ENCODE data around the gene RPAP2. TPM values are rescaled to one million over a fixed set of nuclear protein-coding genes. Genes with fewer than 3 reads are reported as not detected.
"Not testable (repeated sequence)": the region's sequence is repeated elsewhere in the genome, so short reads cannot be mapped to it uniquely, and the experiment has no call there.

Gene RPAP2
- total RNA-seq, 2 donors from 2014 or later, result 48.4 to 54.3 TPM

DNA sequence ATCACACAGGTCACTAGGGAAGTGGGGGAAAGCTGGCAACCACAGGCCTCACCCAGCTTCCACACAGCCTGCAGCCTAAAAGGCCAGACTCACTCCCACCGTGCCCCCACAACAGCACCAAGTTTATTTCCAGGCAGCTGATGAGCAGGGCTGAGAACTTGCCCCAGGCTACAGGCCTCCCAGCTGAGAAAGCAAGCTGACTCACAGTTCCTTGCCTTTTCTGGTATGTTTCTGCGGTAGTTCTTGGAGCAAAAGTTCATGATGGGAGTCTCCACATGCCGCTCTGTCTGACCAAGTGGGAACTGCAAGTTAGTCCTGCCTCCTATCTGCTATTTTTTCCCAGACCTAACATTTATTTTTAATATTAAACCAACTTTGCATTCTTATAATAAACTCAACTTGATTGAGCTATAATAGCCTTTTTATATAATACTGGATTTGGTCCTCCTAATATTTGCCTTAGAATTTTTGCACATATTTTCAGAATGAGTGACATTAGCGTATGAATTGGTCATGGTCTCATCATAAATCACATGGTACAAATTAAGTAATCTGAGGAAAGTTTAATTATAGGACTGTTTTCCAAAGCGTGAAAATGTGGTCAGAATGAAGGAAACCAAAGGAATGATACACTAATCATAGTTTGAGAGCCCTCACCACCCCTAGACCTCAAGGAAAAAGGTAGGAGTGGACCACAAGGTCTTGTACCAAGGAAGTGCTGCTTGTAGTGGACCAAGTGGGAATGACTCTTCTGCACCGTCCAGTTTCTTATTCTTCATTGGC is 30.7 kb downstream of the RPAP2 start:
- DNase-seq, result no peak
- Mint-ChIP-seq H3K4me3 (no peak overlapping the region), H3K36me3 (ENCODE audit: insufficient read depth in 2 of 2) (peaks cover 30 to 70% of the 10 kb centered on the region in 2 donors)

DNA sequence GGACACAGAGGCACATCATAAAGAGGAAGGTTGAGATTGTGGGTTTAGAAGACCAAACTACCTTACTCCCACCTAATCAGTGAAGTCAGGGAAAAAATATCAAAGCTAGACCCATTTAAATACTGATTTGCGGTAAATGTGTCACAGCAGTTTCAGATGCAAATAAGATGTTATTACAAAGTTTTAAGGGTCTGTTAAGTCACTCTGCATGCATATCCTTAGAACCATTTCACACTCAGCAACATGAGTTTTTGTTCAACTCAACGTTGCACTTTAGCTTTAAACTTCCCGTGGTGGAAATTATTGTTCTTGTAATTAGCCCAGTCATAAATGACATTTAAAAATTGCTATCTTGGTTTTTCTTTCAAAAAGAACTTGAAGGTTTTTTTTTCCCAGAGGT is 34.8 kb downstream of the RPAP2 start:
- peaks cover 0 to 3% of the 10 kb centered on the region in 2 donors for H3K9me3 Mint-ChIP-seq
- ATAC-seq (replicated peaks in 1 of 2) (peak in 1 of 2 donors; percentile 23), DNase-seq (no peak)
- no peaks in the 10 kb centered on the region for H3K27me3 Mint-ChIP-seq (ENCODE audit: low read depth)
- peak overlapping the region in 1 of 2 donors; percentile 72 for H3K4me3 Mint-ChIP-seq
- H3K4me1 Mint-ChIP-seq (ENCODE audit: low read depth), result peaks cover 27% of the 10 kb centered on the region
- peak overlapping the region; percentile 91 for H3K27ac Mint-ChIP-seq
- peaks cover 8 to 40% of the 10 kb centered on the region in 2 donors for H3K36me3 Mint-ChIP-seq (ENCODE audit: insufficient read depth in 2 of 2)

More for the DNA sequence above, 30.7 kb downstream of the RPAP2 start:
- Mint-ChIP-seq H3K27ac (no peak overlapping the region), H3K4me1 (ENCODE audit: low read depth) (peaks cover 29% of the 10 kb centered on the region), H3K27me3 (ENCODE audit: low read depth) (no peaks in the 10 kb centered on the region), H3K9me3 (peaks cover 7 to 14% of the 10 kb centered on the region in 2 donors)
- ATAC-seq (replicated peaks in 1 of 2), result no peak

DNA sequence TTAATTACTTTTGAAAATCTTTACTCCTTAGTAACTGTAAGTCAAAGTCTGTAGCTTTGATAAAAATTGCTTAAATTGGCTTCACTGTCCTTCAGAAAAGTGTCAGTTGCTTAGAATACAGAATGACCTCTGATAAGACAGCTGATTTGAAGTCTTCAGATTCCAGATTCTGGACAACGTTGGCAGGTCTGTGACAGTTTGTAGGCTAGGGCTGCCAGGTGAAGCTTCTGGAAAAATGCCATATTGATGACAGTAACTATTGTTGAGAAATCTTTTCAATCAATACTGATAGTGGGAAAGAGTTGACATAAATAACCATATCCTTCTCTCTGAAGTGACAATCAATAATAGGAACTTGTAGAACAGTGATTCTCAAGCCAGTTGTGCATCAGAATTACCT is 41.3 kb downstream of the RPAP2 start:
- Mint-ChIP-seq H3K9me3 (no peaks in the 10 kb centered on the region), H3K27me3 (ENCODE audit: low read depth) (no peaks in the 10 kb centered on the region), H3K4me1 (ENCODE audit: low read depth) (no peaks in the 10 kb centered on the region), H3K4me3 (no peak overlapping the region), H3K36me3 (ENCODE audit: insufficient read depth in 2 of 2) (peaks cover 5 to 14% of the 10 kb centered on the region in 2 donors), H3K27ac (no peak overlapping the region)
- no peak for DNase-seq
- no peak for ATAC-seq (replicated peaks in 1 of 2)

DNA sequence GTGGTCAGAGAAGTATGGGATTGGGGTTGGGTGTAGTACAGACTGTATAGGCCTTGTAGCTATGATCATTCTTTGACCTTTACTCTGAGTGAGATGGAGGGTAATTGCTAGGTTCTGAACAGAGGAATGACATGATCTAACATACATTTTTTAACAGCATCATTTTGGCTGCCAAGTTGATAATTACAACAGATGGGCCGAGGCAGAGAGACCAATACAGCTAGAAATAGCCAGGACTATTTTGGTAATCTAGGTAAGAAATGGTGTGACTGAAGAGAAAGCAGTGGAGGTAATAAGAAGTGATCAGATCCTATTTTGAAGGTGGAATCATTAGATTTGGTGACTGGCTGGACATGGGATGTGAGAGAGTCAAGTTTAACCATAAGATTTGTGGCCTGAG is 43.5 kb downstream of the RPAP2 start:
- Mint-ChIP-seq H3K27me3 (ENCODE audit: low read depth) (no peaks in the 10 kb centered on the region), H3K4me3 (no peak overlapping the region), H3K9me3 (no peaks in the 10 kb centered on the region), H3K36me3 (ENCODE audit: insufficient read depth in 2 of 2) (peaks cover 8 to 14% of the 10 kb centered on the region in 2 donors), H3K4me1 (ENCODE audit: low read depth) (no peaks in the 10 kb centered on the region), H3K27ac (no peak overlapping the region)
- no peak for DNase-seq
- ATAC-seq (replicated peaks in 1 of 2), result no peak

DNA sequence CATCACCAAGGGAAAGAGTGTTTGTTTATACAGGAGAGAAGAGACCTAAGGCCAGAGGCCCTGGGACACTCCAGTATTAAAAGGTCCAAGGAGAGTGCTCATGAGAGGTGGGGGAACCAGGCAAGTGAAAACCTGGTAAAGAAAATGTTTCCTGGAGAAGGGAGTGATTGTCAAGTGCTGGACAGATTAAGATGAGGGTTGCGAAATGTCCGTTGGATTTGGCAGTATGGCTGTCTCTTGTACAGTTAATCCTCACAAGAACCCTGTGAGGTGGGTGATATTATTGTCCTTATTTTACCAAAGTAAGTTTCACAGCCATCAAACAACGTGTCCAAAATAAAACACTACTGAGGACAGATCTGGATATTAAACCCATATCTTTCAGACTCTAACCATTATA is 44.2 kb downstream of the RPAP2 start:
- DNase-seq, result no peak
- Mint-ChIP-seq H3K36me3 (ENCODE audit: insufficient read depth in 2 of 2) (peaks cover 8 to 17% of the 10 kb centered on the region in 2 donors), H3K4me1 (ENCODE audit: low read depth) (no peaks in the 10 kb centered on the region), H3K27ac (no peak overlapping the region), H3K27me3 (ENCODE audit: low read depth) (no peaks in the 10 kb centered on the region), H3K4me3 (no peak overlapping the region), H3K9me3 (no peaks in the 10 kb centered on the region)
- ATAC-seq (replicated peaks in 1 of 2), result no peak

DNA sequence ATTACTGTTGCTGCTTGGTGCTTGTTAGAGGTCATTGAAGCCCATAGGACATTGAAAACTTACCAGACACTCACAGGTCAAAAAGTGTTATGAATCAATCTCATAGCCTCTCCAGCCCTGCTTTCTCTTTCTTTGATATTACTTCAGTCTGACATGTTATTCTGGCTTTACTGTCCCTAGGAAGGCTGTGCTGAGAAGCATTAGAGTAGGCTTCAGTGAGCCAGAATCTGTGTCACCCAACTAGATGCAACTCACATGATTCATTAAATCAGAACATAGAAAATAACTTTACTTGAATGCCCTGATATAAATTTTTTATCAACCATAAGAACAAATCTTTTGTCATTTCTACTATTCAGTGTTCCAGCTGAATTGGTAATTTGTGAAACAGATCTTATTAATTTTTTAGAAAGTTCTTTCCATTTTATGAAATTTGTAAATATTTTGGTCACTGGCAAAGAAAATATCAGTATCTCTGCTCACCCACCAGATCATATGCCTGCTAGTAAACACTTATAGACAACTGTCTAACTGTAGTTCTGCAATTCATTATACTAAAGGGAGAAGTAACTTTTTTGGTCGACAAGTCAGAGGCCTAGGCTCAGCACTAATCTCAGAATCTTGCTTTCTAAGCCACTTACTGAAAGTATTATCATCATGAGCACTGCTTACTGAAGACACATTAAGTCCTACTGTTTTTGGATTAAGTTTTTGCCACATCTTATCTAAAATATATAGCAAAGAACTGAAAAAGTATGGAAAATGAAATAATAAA is 48.2 kb downstream of the RPAP2 start:
- H3K27ac Mint-ChIP-seq, result no peak overlapping the region
- H3K9me3 Mint-ChIP-seq, result no peaks in the 10 kb centered on the region
- DNase-seq, result no peak
- ATAC-seq (replicated peaks in 1 of 2), result no peak
- H3K27me3 Mint-ChIP-seq (ENCODE audit: low read depth), result no peaks in the 10 kb centered on the region
- peaks cover 10 to 24% of the 10 kb centered on the region in 2 donors for H3K36me3 Mint-ChIP-seq (ENCODE audit: insufficient read depth in 2 of 2)
- no peaks in the 10 kb centered on the region for H3K4me1 Mint-ChIP-seq (ENCODE audit: low read depth)
- H3K4me3 Mint-ChIP-seq, result no peak overlapping the region

DNA sequence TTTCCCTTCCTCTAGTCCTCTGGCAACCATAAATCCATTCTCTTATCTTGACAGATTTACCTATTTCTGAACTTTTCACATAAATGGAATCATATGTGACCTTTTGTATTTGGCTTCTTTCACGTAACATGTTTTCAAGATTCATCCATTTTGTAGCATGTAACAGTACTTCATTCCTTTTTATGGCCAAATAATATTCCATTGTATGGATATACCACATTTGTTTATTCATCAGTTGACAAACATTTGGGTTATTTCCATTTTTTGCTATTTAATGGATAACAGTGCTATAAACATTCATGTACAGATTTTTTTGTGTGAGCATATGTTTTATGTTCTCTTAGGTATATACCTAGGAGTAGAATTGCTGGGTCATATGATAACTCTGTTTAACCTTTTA is 54.0 kb downstream of the RPAP2 start:
- no peaks in the 10 kb centered on the region for H3K4me1 Mint-ChIP-seq (ENCODE audit: low read depth)
- H3K36me3 Mint-ChIP-seq (ENCODE audit: insufficient read depth in 2 of 2), result peaks cover 8 to 24% of the 10 kb centered on the region in 2 donors
- ATAC-seq (replicated peaks in 1 of 2) (no peak), DNase-seq (no peak)
- peaks cover 0 to 2% of the 10 kb centered on the region in 2 donors for H3K9me3 Mint-ChIP-seq
- H3K27me3 Mint-ChIP-seq (ENCODE audit: low read depth), result no peaks in the 10 kb centered on the region
- no peak overlapping the region for H3K4me3 Mint-ChIP-seq
- H3K27ac Mint-ChIP-seq, result no peak overlapping the region

DNA sequence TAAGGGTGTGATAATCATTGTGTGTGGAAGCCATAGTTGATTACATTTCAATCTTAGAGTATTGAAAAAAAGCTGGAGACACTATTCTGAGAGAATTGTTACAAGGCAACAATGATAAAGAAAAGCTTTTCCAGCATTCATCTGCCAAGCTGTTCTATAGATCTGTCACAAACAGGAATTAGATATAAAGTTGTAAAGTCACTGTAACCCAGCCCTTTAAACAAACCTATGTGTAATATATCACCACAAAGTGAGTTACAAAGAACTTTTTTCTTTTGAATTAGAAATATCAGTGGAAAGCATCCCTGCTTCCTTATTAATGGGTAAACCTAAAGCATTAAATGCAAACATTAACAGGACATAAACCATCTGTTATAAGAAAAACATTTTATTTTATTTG is 55.4 kb downstream of the RPAP2 start:
- Mint-ChIP-seq H3K36me3 (ENCODE audit: insufficient read depth in 2 of 2) (peaks cover 11 to 24% of the 10 kb centered on the region in 2 donors), H3K27ac (no peak overlapping the region), H3K27me3 (ENCODE audit: low read depth) (no peaks in the 10 kb centered on the region), H3K4me1 (ENCODE audit: low read depth) (no peaks in the 10 kb centered on the region), H3K9me3 (peaks cover 0 to 2% of the 10 kb centered on the region in 2 donors), H3K4me3 (no peak overlapping the region)
- ATAC-seq (replicated peaks in 1 of 2), result no peak
- DNase-seq, result no peak

DNA sequence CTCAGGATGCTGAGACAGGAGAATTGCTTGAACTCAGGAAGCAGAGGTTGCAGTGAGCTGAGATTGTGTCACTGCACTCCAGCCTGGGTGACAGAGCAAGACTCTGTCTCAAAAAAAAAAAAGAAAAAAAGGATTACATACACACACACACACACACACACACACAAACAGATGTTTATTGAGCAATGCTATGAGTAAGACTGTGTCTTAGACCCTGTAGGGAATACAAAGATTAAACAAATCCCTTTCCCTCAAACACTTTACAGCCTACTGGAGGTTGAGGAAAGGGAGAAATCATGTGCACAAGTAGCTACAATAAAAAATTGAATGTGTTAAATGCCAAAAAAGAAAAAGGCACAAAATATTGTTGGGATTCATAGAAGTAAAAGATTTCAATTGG is 58.1 kb downstream of the RPAP2 start:
- ATAC-seq (replicated peaks in 1 of 2), result no peak
- H3K27me3 Mint-ChIP-seq (ENCODE audit: low read depth), result no peaks in the 10 kb centered on the region

DNA sequence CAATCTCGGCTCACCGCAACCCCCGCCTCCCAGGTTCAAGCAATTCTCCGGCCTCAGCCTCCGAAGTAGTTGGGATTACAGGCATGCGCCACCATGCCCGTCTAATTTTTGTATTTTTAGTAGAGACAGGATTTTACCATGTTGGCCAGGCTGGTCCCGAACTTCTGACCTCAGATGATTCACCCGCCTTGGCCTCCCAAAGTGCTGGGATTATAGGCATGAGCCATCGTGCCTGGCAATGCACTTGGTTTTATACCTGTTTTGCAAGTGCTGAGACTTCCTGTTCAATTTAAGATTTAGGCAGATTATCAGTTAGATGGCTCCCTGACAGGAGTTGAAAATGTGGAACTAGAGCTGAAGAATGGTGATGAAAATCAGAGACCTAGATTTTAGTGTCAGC is 60.5 kb downstream of the RPAP2 start:
- not testable (repeated sequence) for H3K4me3 Mint-ChIP-seq; H3K4me1 Mint-ChIP-seq (ENCODE audit: low read depth); H3K27ac Mint-ChIP-seq; H3K9me3 Mint-ChIP-seq; H3K27me3 Mint-ChIP-seq (ENCODE audit: low read depth); ATAC-seq (replicated peaks in 1 of 2); DNase-seq
- peaks cover 9 to 16% of the 10 kb centered on the region in 2 donors for H3K36me3 Mint-ChIP-seq (ENCODE audit: insufficient read depth in 2 of 2)

More for the DNA sequence above, 58.1 kb downstream of the RPAP2 start:
- Mint-ChIP-seq H3K4me1 (ENCODE audit: low read depth) (no peaks in the 10 kb centered on the region), H3K9me3 (peaks cover 0 to 2% of the 10 kb centered on the region in 2 donors), H3K4me3 (no peak overlapping the region), H3K27ac (peak overlapping the region; percentile 91), H3K36me3 (ENCODE audit: insufficient read depth in 2 of 2) (peaks cover 10 to 25% of the 10 kb centered on the region in 2 donors)
- no peak for DNase-seq

DNA sequence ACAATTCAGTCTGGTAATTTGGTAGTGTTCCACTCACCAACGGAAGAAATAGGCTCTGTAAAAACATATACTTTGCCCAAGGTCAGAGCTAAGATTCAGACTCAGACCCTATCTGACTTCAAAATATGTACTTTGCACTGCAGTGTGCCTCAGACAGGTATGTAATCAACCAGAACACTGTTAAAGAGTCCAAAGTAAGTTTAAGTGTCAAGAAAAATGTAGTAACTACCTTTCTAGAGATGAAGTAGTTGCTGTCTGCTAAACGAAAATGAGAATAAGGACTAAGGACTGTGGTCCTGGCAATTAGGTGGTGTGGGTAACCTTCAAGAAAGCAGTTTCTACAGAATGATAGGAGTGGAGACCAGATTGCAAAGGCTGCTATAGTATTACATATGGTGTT is 61.1 kb downstream of the RPAP2 start:
- Mint-ChIP-seq H3K4me1 (ENCODE audit: low read depth) (peaks cover 12% of the 10 kb centered on the region), H3K4me3 (no peak overlapping the region), H3K27ac (no peak overlapping the region), H3K27me3 (ENCODE audit: low read depth) (no peaks in the 10 kb centered on the region), H3K36me3 (ENCODE audit: insufficient read depth in 2 of 2) (peaks cover 15 to 16% of the 10 kb centered on the region in 2 donors), H3K9me3 (no peaks in the 10 kb centered on the region)
- no peak for DNase-seq
- no peak for ATAC-seq (replicated peaks in 1 of 2)

DNA sequence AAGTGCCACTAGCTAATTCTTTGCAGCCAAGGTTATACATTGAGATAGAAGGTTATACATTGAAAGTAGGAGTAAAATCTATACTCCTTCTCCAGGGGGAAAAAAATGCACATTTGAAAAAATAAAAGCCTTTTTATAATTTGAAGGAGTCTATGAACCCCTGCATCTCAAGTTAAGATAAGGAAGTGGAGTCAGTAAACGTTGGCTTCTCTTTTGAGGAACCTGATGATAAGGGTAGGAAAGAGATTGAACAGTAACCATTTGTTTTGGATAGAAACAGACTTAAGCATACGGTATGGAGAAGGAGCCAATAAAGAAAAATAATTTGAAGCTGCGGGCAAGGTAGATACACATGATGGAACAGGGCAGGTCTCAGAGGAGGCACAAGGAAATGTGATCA is 64.1 kb downstream of the RPAP2 start:
- peaks cover 17 to 23% of the 10 kb centered on the region in 2 donors for H3K36me3 Mint-ChIP-seq (ENCODE audit: insufficient read depth in 2 of 2)
- H3K9me3 Mint-ChIP-seq, result no peaks in the 10 kb centered on the region
- H3K27me3 Mint-ChIP-seq (ENCODE audit: low read depth), result no peaks in the 10 kb centered on the region
- DNase-seq (no peak), ATAC-seq (replicated peaks in 1 of 2) (no peak)
- peaks cover 42% of the 10 kb centered on the region for H3K4me1 Mint-ChIP-seq (ENCODE audit: low read depth)
- H3K27ac Mint-ChIP-seq, result no peak overlapping the region
- no peak overlapping the region for H3K4me3 Mint-ChIP-seq

DNA sequence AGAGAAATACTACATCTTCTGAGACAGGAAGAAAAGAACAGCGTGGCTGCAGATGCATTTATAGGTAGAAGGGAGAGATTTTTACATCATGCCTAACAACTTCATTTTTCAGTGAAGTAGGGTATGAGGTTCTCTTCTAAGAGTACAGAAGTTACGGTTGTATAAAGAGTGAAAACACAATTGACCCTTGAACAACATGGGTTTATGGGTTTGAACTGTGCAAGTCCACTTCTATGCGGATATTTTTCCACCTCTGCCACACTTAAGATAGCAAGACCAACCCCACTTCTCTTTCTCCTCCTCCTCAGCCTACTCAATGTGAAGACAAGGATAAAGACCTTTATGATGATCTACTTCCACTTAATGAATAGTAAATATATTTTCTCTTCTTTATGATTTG is 64.5 kb downstream of the RPAP2 start:
- Mint-ChIP-seq H3K36me3 (ENCODE audit: insufficient read depth in 2 of 2) (peaks cover 14 to 18% of the 10 kb centered on the region in 2 donors), H3K9me3 (no peaks in the 10 kb centered on the region), H3K4me3 (no peak overlapping the region), H3K4me1 (ENCODE audit: low read depth) (peaks cover 43% of the 10 kb centered on the region), H3K27ac (no peak overlapping the region), H3K27me3 (ENCODE audit: low read depth) (no peaks in the 10 kb centered on the region)
- ATAC-seq (replicated peaks in 1 of 2) (no peak), DNase-seq (no peak)

Data from activated T-cell treated with anti-CD3 and anti-CD28 coated beads, Interleukin-2, amount 50 U/mL, for 72 hours (primary cell).